Stimulated activated CD8-positive, alpha-beta memory T cell treated with anti-CD3 and anti-CD28 coated beads, Interleukin-7, amount 100 ng/mL, for 48 hours (primary cell): ENCODE measurements around the gene OR2T29.
A peak's percentile ranks its signal among the peaks of the same experiment; 100 is the strongest.
"Not testable (repeated sequence)": the region's sequence is repeated elsewhere in the genome, so short reads cannot be mapped to it uniquely, and the experiment has no call there.

Experiments used
- DNase-seq, 2 donors: peaks; one replicate each; pipeline ENCODE4 v3.0.0-alpha.2; 2020; ENCODE audit warnings: low read depth in 1 of 2; ENCODE audit errors: extremely low read depth in 1 of 2

The OR2T29 gene

GRCh38 chr1:248562672-248563071 is at the start of gene OR2T29:
Gene OR2T29, minus strand, starts transcription at chr1:248562772. Its CDS starts 3,281 bp downstream, at chr1:248559491.
- DNase-seq, result not testable (repeated sequence)

DNA sequence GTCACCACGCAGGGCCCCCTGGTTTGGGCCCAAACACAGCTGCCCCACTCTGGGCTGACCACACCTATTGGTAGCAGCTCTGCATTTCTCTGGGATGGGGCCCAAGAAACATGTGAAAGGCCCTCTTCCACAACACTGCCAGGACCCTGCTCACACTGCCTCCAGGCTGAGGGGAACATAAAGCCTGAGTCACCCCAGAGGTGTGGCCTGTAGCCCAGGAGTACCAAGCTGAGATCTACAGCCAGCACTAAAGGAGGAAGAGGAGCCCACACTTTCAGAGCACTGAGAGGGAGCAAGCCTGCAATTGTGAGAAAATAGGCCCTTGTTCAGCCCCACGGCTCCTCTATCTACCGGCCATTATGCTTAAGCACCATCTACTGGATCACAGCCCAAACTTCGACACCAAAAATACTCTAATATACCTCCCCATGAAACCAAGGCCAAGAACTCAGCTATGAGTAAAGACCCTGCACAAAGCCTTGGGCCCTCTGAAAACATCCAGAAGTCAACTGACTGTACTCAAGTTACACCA is 49.4 kb upstream of the OR2T29 start:
- DNase-seq, result peak in 1 of 2 donors; percentile 20

DNA sequence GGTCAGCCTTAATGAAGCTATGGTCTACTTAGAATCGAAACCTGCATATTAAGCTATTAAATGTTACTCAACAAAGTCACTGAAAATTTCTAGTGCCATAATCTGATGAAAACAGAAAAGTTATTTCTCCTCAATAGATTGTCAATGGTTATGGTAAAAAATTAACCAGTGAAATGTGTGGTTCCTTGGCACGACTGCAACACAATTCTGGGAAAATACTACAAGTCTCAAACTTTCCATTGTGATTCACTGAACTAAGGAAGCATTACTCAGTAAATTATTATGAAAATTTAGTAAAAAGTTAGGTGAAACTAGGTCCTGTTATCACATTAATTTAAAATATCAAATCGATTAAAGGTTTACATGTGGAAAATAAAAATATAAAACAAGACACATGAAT is 47.7 kb upstream of the OR2T29 start:
- no peak for DNase-seq

- no peak for DNase-seq
Observed at GRCh38 chr1:248599396-248599795, 36.8 kb upstream of the OR2T29 start.

DNA sequence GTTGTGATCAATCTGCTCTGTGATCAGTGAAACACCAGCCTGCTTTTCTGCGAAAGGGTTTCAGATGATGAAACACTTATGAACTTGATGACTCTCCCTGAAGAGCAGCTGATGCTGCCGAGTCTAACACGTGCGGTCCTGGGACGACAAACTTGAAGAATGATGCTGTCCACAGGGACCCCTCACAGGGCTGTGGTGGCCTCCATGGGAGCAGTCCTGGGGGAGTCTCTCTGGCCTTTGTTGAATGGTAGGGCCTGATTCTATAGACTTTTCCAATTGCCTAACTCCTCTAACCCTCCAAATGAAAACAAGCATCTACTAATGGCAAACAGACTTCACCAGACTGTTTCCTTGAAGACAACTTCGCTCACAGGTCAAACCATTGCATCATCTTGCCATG is 35.0 kb upstream of the OR2T29 start, which contains the start of gene OR2T10:
TSS of gene OR2T10 (minus strand) at position 112 of the 400 bp plus-strand sequence. CDS start 3,932 bp downstream, outside the sequence.
- no peak for DNase-seq

DNA sequence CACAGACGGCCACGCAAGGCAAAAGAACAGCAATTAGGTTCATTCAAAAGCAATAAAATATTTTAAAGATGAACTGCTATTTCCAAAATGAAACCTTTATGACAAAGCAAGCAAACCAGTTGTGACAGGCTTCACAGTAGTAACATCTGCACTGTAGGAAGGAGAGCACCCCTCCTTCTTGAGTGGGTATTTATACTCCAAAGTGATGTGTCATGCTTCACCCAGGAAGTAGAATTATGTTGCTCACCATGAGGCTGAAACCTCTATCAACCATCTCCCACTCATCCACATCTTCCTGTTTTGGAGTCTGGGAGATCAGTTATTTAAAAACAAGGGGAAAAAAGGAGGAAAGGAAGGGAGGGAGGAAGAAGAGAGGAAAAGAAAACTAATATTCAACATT is 34.0 kb upstream of the OR2T29 start:
- no peak for DNase-seq

DNA sequence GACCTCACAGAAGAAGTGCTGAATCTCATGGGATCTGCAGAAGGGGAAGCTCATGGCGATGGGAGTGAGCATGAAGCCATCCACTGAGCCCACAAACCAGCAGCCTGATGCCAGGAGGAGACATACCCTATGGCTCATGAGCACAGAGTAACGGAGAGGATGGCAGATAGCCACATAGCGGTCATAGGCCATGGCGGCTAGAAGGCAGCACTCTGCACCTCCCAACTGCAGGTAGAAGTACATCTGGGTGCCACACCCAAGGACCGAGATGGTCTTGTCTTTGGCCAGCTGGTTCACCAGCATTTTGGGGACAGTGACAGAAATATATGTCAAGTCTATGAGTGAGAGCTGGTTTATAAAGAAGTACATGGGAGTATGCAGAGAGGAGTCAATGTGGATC is 30.7 kb upstream of the OR2T29 start:
- no peak for DNase-seq

DNA sequence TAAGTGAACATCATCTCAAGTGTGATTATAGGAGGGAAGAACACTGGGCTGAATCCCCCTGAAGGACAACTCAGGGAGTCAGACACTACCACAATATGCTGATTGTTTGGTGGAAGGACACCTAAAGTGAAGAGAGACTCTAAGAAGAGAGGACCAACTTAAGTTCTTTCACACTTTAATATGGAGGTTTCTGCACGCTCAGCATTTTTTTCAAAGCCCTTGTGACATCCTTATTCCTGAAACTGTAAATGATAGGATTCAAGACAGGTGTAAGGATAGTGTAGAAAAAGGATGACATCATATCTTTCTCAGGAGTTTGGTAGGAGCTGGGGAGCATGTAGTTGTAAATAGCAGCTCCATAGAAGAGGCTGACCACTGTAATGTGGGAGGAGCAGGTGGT is 30.1 kb upstream of the OR2T29 start:
- no peak for DNase-seq

- DNase-seq, result no peak
Observed at GRCh38 chr1:248590055-248590454, 27.5 kb upstream of the OR2T29 start.

- DNase-seq, result no peak
Observed at GRCh38 chr1:248589334-248589733, 26.8 kb upstream of the OR2T29 start.

- DNase-seq, result no peak
Observed at GRCh38 chr1:248585266-248585665, 22.7 kb upstream of the OR2T29 start.

DNA sequence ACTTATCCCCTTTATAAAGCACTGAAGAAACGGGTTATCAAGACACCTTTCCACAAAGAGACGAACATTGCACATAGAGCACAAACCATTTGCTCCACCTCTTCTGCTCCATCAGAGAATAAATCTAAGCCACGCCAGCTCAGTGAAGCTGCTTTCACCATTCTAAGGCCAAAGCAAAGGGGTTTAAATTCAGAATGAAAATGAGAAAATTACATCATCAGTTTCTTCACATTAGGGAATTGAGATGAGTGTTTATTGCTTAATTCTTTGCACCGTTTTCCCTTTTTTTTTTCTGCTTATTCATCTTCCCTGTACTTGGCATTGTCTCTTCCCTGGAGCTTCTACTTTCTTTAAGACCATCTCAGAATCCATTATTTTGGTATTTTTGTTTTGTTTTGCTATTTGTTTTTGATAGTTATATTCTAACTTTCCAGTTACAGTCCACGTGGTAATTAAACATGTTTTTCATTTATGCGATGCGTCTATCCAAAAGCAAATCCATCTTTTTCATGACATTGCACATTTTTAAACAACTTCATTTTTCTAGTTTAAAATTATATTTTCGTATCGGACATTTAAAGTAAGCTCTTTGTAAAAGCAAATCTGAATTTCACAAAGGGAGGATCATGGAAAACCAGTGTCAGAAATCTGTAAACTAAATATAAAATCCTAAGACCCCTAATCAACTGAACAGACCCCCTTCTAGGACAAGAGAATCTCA is 13.8 kb upstream of the OR2T29 start:
- no peak for DNase-seq

GRCh38 chr1:248574657-248575056 is 12.1 kb upstream of the OR2T29 start, which contains the start of gene OR2T34:
Gene OR2T34, minus strand, starts transcription at chr1:248574757. Its CDS starts 0 bp downstream, at chr1:248574757.
- DNase-seq, result not testable (repeated sequence)

DNA sequence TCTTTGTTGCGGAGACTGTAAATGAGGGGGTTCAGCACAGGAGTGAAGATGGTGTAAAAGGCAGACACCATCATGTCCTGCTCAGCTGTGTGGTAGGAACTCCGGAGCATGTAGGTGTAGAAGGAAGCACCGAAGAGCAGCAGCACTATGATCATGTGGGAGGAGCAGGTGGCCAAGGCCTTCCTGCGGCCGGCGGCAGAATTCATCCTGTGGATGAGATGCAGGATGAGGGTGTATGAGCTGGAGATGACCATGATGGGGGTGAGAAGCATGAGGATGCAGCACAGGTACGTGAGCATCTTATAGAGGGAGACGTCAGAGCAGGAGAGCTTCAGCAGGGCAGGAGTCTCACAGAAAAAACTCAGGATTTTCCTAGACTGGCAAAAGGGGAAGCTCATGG is 11.3 kb upstream of the OR2T29 start:
- DNase-seq, result not testable (repeated sequence)

DNA sequence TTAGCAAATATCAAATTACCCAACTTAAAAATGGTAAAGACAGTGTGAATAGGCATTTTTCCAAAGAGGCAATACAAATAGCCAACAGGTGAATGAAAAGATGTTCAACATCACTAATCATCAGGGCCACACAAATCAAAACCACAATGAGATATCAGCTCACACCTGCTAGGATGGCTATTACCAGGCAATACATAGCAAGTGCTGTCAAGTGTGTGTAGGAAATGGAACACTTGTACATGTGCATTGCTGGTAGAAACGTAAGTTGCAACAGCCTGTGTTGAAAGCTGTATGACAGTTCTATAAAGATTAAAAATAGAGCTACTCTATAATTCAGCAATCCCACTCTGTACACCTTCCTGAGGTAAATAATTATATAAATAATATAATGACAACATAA is 9.5 kb upstream of the OR2T29 start:
- DNase-seq, result not testable (repeated sequence)

GRCh38 chr1:248570811-248571210 is 8.2 kb upstream of the OR2T29 start:
- not testable (repeated sequence) for DNase-seq

GRCh38 chr1:248569049-248569448 is 6.5 kb upstream of the OR2T29 start:
- DNase-seq, result not testable (repeated sequence)

DNA sequence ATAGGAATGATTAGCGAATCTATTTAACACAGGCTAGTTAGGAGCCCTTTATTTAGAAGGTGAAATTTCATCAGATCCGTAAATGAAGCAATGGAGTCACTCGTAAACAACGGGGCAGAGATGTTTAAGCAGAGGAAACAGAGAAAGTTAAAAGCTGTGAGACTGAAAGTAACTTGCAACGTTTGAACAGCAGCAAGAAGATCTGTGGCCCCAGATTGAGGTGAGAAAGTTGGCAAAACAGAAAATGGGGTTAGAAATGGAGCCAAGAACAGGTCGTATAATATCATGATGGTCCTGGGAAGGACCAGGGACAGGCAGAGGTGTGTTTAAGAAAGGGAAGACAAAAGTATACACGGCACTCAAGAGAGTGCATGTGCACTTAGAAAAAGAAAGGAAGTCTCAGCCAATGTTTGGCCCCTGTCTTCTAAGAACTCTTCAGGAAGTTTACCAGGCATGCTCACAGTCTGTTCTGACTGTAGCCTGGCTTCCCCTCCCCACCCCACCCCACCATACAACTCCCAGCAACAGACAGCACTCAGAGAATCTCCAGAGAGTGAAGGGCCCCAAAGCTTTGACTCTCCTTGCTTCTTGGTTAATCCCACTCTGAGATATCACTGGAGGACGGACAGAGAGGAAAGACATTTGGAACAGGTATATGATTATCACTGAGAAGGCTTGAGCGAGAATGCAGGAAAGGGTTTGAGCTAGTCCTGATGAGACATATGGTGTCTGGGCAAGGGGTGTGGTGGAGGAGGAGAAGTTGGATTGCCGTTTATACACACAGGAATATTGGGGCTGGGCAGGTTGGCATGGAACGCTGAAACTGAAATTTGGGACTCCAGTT is 3.2 kb upstream of the OR2T29 start:
- not testable (repeated sequence) for DNase-seq

- not testable (repeated sequence) for DNase-seq
Observed at GRCh38 chr1:248551027-248551426, 11.5 kb downstream of the OR2T29 start.

- not testable (repeated sequence) for DNase-seq
Observed at GRCh38 chr1:248547383-248547782, 15.2 kb downstream of the OR2T29 start.

DNA sequence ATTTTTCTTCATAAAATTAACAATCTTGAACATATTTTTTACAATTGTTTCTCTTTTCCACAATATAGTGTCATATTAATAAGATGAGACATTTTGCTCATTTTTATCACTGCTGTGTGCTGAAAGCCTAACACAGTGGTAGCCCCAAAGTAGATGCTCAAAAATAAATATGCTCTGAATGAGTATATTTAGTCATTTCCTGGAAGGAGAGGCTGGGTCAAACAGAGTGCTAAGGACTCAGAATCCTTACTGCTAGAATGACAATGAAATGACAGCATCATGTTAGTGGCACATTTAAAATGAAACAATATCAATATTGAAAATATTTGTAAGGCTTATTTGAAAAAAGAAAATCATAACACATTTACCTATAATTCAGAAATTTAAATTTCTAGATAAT is 25.1 kb downstream of the OR2T29 start:
- DNase-seq, result not testable (repeated sequence)
